Body of pancreas (tissue), 4 donors: ENCODE data around the gene BTNL9.

Experiments used
- POLR2A ChIP-seq, 3 donors: fragments of 450-650 bp; IDR thresholded peaks; one replicate each; pipeline ENCODE4 v1.6.1; 2016; ENCODE audit warnings: antibody characterized with exemption in 3 of 3, mild to moderate bottlenecking in 2 of 3
- TF ChIP-seq, protein P1 (sequence below), 7 experiments: fragments of 450-650 bp in 4 of 7; fragments of 200-600 bp in 3 of 7; sonication (generic) in 3 of 7; IDR thresholded peaks; one replicate each; pipeline ENCODE4 v1.5.1; 2016 to 2019; ENCODE audit warnings: antibody characterized with exemption in 7 of 7

GRCh38 chr5:181064987-181065386 lies 24.9 kb downstream of the BTNL9 start:
- TF ChIP-seq, protein P1, sequence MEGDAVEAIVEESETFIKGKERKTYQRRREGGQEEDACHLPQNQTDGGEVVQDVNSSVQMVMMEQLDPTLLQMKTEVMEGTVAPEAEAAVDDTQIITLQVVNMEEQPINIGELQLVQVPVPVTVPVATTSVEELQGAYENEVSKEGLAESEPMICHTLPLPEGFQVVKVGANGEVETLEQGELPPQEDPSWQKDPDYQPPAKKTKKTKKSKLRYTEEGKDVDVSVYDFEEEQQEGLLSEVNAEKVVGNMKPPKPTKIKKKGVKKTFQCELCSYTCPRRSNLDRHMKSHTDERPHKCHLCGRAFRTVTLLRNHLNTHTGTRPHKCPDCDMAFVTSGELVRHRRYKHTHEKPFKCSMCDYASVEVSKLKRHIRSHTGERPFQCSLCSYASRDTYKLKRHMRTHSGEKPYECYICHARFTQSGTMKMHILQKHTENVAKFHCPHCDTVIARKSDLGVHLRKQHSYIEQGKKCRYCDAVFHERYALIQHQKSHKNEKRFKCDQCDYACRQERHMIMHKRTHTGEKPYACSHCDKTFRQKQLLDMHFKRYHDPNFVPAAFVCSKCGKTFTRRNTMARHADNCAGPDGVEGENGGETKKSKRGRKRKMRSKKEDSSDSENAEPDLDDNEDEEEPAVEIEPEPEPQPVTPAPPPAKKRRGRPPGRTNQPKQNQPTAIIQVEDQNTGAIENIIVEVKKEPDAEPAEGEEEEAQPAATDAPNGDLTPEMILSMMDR (IDR thresholded peaks at IDR 0.05), result no peak
- no peak for TF ChIP-seq POLR2A (IDR thresholded peaks at IDR 0.05)
